H1 (cell line): ENCODE measurements around the gene LMNTD2. TPM values are rescaled to one million over a fixed set of nuclear protein-coding genes. Genes with fewer than 3 reads are reported as not detected.
A peak's percentile ranks its signal among the peaks of the same experiment; 100 is the strongest.

Source experiments
- CTCF ChIA-PET: fragments of 300-600 bp; sonication (Branson Sonifier 250); formaldehyde crosslinking; loops from one replicate; lab custom pipeline; 2021; ENCODE audit not compliant: partially characterized antibody; lab: Charles Lee
- POLR2A ChIA-PET: fragments of 300-600 bp; sonication (Branson Sonifier 250); formaldehyde crosslinking; loops from one replicate; lab custom pipeline; 2021; ENCODE audit warnings: inconsistent platforms; ENCODE audit not compliant: partially characterized antibody; lab: Charles Lee
- DNase-seq, 2 experiments: peaks; one replicate each; pipeline versions ENCODE4 v3.0.0 to v3.0.0-alpha.2; 2010 to 2022; ENCODE audit warnings: low spot score in 2 of 2, low read depth in 1 of 2, mixed read lengths in 1 of 2
- FAIRE-seq: peaks from 2 replicates; lab custom pipeline; 2011; peaks lifted over from hg19 to GRCh38; lab: Jason Lieb, UNC
- H2AFZ ChIP-seq: 2 replicates; pipeline ENCODE4 v1.8.1; 2012; ENCODE audit warnings: low read length, inconsistent platforms
- H2AK5ac ChIP-seq: 2 replicates; pipeline ENCODE4 v1.6.1; 2013; ENCODE audit warnings: low read depth, low read length
- H2BK120ac ChIP-seq: replicated peaks from 2 replicates; pipeline ENCODE3; 2013; ENCODE audit warnings: low read depth, low read length, inconsistent platforms
- H2BK12ac ChIP-seq: 2 replicates; pipeline ENCODE4 v1.6.1; 2013; ENCODE audit warnings: low read depth, low read length
- H2BK15ac ChIP-seq: 2 replicates; pipeline ENCODE4 v1.6.1; 2013; ENCODE audit warnings: low read length
- H2BK20ac ChIP-seq: 2 replicates; pipeline ENCODE4 v1.6.1; 2013; ENCODE audit warnings: low read length
- H2BK5ac ChIP-seq: 2 replicates; pipeline ENCODE4 v1.6.1; 2013; ENCODE audit warnings: low read depth, low read length
- H3K14ac ChIP-seq: 2 replicates; pipeline ENCODE4 v1.6.1; 2013; ENCODE audit warnings: inconsistent platforms; ENCODE audit not compliant: insufficient read length
- H3K18ac ChIP-seq: 2 replicates; pipeline ENCODE4 v1.6.1; 2013; ENCODE audit warnings: low read length; ENCODE audit errors: extremely low read depth
- H3K23ac ChIP-seq: 2 replicates; pipeline ENCODE4 v1.6.1; 2013; ENCODE audit warnings: inconsistent platforms; ENCODE audit not compliant: insufficient read length
- H3K23me2 ChIP-seq: 2 replicates; pipeline ENCODE4 v1.6.1; 2013; ENCODE audit warnings: low read depth, low read length
- H3K27ac ChIP-seq: 2 replicates; pipeline ENCODE4 v1.6.1; 2011; ENCODE audit warnings: low read depth, low read length, inconsistent platforms
- H3K27me3 ChIP-seq, 4 experiments: replicated peaks in 1 of 4; 1 replicate in 1 of 4; 2 replicates in 3 of 4; pipeline versions ENCODE4 v1.6.1 to v1.8.1; 2011 to 2013; ENCODE audit warnings: low read length in 3 of 4, mild to moderate bottlenecking in 3 of 4, inconsistent platforms in 2 of 4, mixed read lengths in 2 of 4, moderate library complexity in 1 of 4; ENCODE audit not compliant: control insufficient read depth in 3 of 4, insufficient read depth in 3 of 4; ENCODE audit errors: extremely low read depth in 1 of 4
- H3K36me3 ChIP-seq, 4 experiments: 2 replicates each; pipeline versions ENCODE4 v1.6.1 to v1.8.1; 2011 to 2013; ENCODE audit warnings: mild to moderate bottlenecking in 4 of 4, low read length in 3 of 4, moderate library complexity in 2 of 4, control low read depth in 1 of 4, inconsistent platforms in 1 of 4; ENCODE audit not compliant: insufficient read depth in 4 of 4, control insufficient read depth in 2 of 4
- H3K4ac ChIP-seq: replicated peaks from 2 replicates; pipeline ENCODE3; 2013; ENCODE audit warnings: low read length, low read depth, mixed read lengths, inconsistent platforms; ENCODE audit not compliant: insufficient read length
- H3K4me1 ChIP-seq, 4 experiments: replicated peaks in 1 of 4; 1 replicate in 1 of 4; 2 replicates in 3 of 4; pipeline versions ENCODE4 v1.6.1 to v1.8.1; 2011 to 2013; ENCODE audit warnings: low read length in 3 of 4, inconsistent platforms in 2 of 4, mixed read lengths in 1 of 4; ENCODE audit not compliant: insufficient read depth in 4 of 4, control insufficient read depth in 3 of 4
- H3K4me2 ChIP-seq, 2 experiments: 2 replicates each; pipeline versions ENCODE4 v1.6.1 to v1.8.1; 2011 to 2013; ENCODE audit warnings: low read depth in 2 of 2, low read length in 2 of 2, control low read depth in 1 of 2, inconsistent platforms in 1 of 2, mild to moderate bottlenecking in 1 of 2; ENCODE audit not compliant: insufficient read depth in 1 of 2
- H3K4me3 ChIP-seq, 4 experiments: fragments of 200-600, 300-600 bp in 1 of 4; sonication (generic), shearing (Covaris generic), sonication (Bioruptor Twin) in 1 of 4; 2 replicates each; pipeline versions ENCODE4 v1.5.1 to v1.8.1; 2011 to 2016; ENCODE audit warnings: low read length in 4 of 4, low read depth in 3 of 4, control low read depth in 2 of 4, inconsistent platforms in 2 of 4, mild to moderate bottlenecking in 2 of 4, mixed read lengths in 1 of 4, moderate library complexity in 1 of 4; ENCODE audit not compliant: insufficient read depth in 2 of 4; ENCODE audit errors: extremely low read depth in 1 of 4
- H3K56ac ChIP-seq: replicated peaks from 2 replicates; pipeline ENCODE3; 2013; ENCODE audit warnings: low read depth, mild to moderate bottlenecking, mixed read lengths, low read length, inconsistent platforms; ENCODE audit not compliant: insufficient read length
- H3K79me1 ChIP-seq: 2 replicates; pipeline ENCODE4 v1.6.1; 2013; ENCODE audit warnings: low read depth, low read length, control low read depth
- H3K79me2 ChIP-seq, 2 experiments: 2 replicates each; pipeline versions ENCODE4 v1.6.1 to v1.8.1; 2012 to 2013; ENCODE audit warnings: low read length in 2 of 2, mild to moderate bottlenecking in 2 of 2, inconsistent platforms in 1 of 2; ENCODE audit not compliant: insufficient read depth in 2 of 2, control insufficient read depth in 1 of 2
- H3K9ac ChIP-seq, 4 experiments: replicated peaks in 1 of 4; 1 replicate in 1 of 4; 2 replicates in 3 of 4; pipeline versions ENCODE4 v1.6.1 to v1.8.1; 2011 to 2013; ENCODE audit warnings: low read depth in 3 of 4, low read length in 3 of 4, control low read depth in 2 of 4, mild to moderate bottlenecking in 2 of 4, moderate library complexity in 2 of 4, inconsistent platforms in 1 of 4; ENCODE audit errors: extremely low read depth in 1 of 4
- H3K9me3 ChIP-seq, 2 experiments: 2 replicates each; pipeline versions ENCODE4 v1.6.1 to v1.8.1; 2012 to 2013; ENCODE audit warnings: mild to moderate bottlenecking in 2 of 2, moderate library complexity in 2 of 2, control low read depth in 1 of 2, inconsistent platforms in 1 of 2, low read depth in 1 of 2, low read length in 1 of 2, mixed read lengths in 1 of 2; ENCODE audit not compliant: insufficient read depth in 2 of 2
- H4K20me1 ChIP-seq, 2 experiments: replicated peaks in 1 of 2; 2 replicates each; pipeline versions ENCODE3 to v1.8.1; 2011 to 2013; ENCODE audit warnings: inconsistent platforms in 2 of 2, low read length in 2 of 2, mild to moderate bottlenecking in 1 of 2; ENCODE audit not compliant: insufficient read depth in 2 of 2, control insufficient read depth in 1 of 2
- H4K5ac ChIP-seq: 2 replicates; pipeline ENCODE4 v1.6.1; 2013; ENCODE audit warnings: low read length, low read depth, mixed read lengths, inconsistent platforms; ENCODE audit not compliant: insufficient read length
- H4K8ac ChIP-seq: 2 replicates; pipeline ENCODE4 v1.8.0; 2013; ENCODE audit warnings: mild to moderate bottlenecking, moderate library complexity, low read length, inconsistent platforms; ENCODE audit not compliant: insufficient read depth; ENCODE audit errors: extremely low read depth
- H4K91ac ChIP-seq: replicated peaks from 2 replicates; pipeline ENCODE3; 2013; ENCODE audit warnings: low read length, mixed read lengths, inconsistent platforms; ENCODE audit not compliant: insufficient read length
- BACH1 ChIP-seq: IDR thresholded peaks from 2 replicates; pipeline ENCODE4 v1.6.1; 2012; ENCODE audit warnings: low read length, improper control_type of control experiment
- CTBP2 ChIP-seq: IDR thresholded peaks from 2 replicates; pipeline ENCODE4 v1.7.0; 2011; ENCODE audit warnings: borderline replicate concordance, mild to moderate bottlenecking, moderate library complexity, mixed read lengths, low read length; ENCODE audit not compliant: insufficient read depth, insufficient read length
- E2F6 ChIP-seq: IDR thresholded peaks from 2 replicates; pipeline ENCODE4 v1.6.1; 2012; ENCODE audit warnings: inconsistent platforms
- EGR1 ChIP-seq: IDR thresholded peaks from 2 replicates; pipeline ENCODE4 v1.6.1; 2011; ENCODE audit warnings: low read depth, low read length, borderline replicate concordance
- EZH2 ChIP-seq: fragments of 200-600 bp; sonication (generic); IDR thresholded peaks from 2 replicates; pipeline ENCODE4 v1.7.1; 2012; ENCODE audit warnings: low read depth, mild to moderate bottlenecking, moderate library complexity, low read length, inconsistent platforms; ENCODE audit not compliant: severe bottlenecking
- KDM4A ChIP-seq: IDR thresholded peaks from one replicate; pipeline ENCODE4 v1.7.1; 2012; ENCODE audit warnings: low read depth, mild to moderate bottlenecking, moderate library complexity, low read length, inconsistent platforms; ENCODE audit not compliant: severe bottlenecking
- SIX5 ChIP-seq: IDR thresholded peaks from 2 replicates; pipeline ENCODE4 v1.6.1; 2011; ENCODE audit warnings: mild to moderate bottlenecking, low read depth, low read length
- SUZ12 ChIP-seq: fragments of 200-600 bp; sonication (generic); IDR thresholded peaks from 2 replicates; pipeline ENCODE4 v1.6.1; 2012; ENCODE audit warnings: mild to moderate bottlenecking, inconsistent platforms, low read length, moderate library complexity, mixed read lengths
- WGBS, 2 experiments: shearing (Covaris generic) in 1 of 2; methylation state at CpG; one replicate each; pipeline versions ENCODE4 v1.1.6 to v1.1.7; 2013 to 2015; ENCODE audit warnings: low lambda C conversion rate in 2 of 2, mixed read lengths in 2 of 2, inconsistent platforms in 1 of 2, low coverage in 1 of 2, missing lambda C conversion rate in 1 of 2; ENCODE audit not compliant: insufficient replicate concordance in 2 of 2, insufficient coverage in 1 of 2, insufficient read length in 1 of 2; ENCODE audit errors: extremely low coverage in 1 of 2, missing lambda C conversion rate in 1 of 2; 5-methylcytosine and 5-hydroxymethylcytosine counted together
- polyA plus RNA-seq, 7 experiments: library from polyadenylated mRNA; depleted of rRNA in 3 of 7; stranded (reverse) in 5 of 7; unstranded in 2 of 7; fragments of >200 nt in 5 of 7; fragments of 200-250 nt in 2 of 7; gene quantifications; 1 replicate in 5 of 7; 2 replicates in 1 of 7; 4 replicates in 1 of 7; pipeline versions ENCODE4 v1.2.1 to v1.2.3, GENCODE V29; 2011 to 2013; ENCODE audit warnings: missing spikeins in 2 of 7, mixed read lengths in 2 of 7
- total RNA-seq: library from RNA; stranded (reverse); fragmentation: NEBNext Ultra II Directional; extraction: Animal tissue kit (Norgen Biotek cat#: 25700); gene quantifications from 2 replicates; pipeline ENCODE4 v1.2.1, GENCODE V29; 2021

Gene LMNTD2
- total and polyA plus RNA-seq, 2 of the 8 experiments (the other 6 are each of a cell fraction or from before 2014, with no cell fraction given), result 1.6 to 3.1 TPM

- DNase-seq, result peak in 1 of 2 experiments; percentile 63
- Histone ChIP-seq H3K9ac (no peak overlapping the region; a peak in 1 of 7 replicates), H3K4me2 (peak overlapping the region; percentile 83 to 99)
These were observed 14.9 kb upstream of the LMNTD2 start for GRCh38 chr11:575313-575995.

More at GRCh38 chr11:575313-575995, 14.9 kb upstream of the LMNTD2 start:
- ChIA-PET CTCF (interaction anchor here (0.6 to 2.1 kb wide), 7 partner anchors 9 to 992 kb away, joined by 3 to 7 read pairs (median 5); no protein-coding TSS in a partner anchor), POLR2A (interaction anchor here (0.7 to 2.1 kb wide), 17 partner anchors 8 to 175 kb away, joined by 3 to 15 read pairs (median 4); partner anchors contain the start of genes DRD4, IRF7, LMNTD2 and LRRC56)
- WGBS, 2 experiments, result 4% methylated on average over 47 of the region's 81 CpGs; no CpG with 5 or more reads in 1 of the 2 experiments
- H2AFZ ChIP-seq, result no peak overlapping the region
- H3K14ac ChIP-seq, result no peak overlapping the region
- H2AK5ac ChIP-seq, result no peak overlapping the region
- no peak overlapping the region for H4K5ac ChIP-seq
- peak overlapping the region; percentile 31; the same call in 1 of the 2 replicates for H2BK15ac ChIP-seq
- peak overlapping the region; percentile 44 to 72 (median 57) for H3K4me3 ChIP-seq
- H3K56ac ChIP-seq, result no peak overlapping the region
- H3K27ac ChIP-seq, result no peak overlapping the region
- peak overlapping the region; percentile 72 for H2BK120ac ChIP-seq
- peaks cover 6 to 26% (median 16%) of the 10 kb centered on the region in 4 experiments for H3K4me1 ChIP-seq
- no peak overlapping the region; the same call in 1 of the 2 replicates for H2BK5ac ChIP-seq
- H3K4ac ChIP-seq, result peak overlapping the region; percentile 74
- H3K9me3 ChIP-seq, result no peaks in the 10 kb centered on the region
- H4K91ac ChIP-seq, result no peak overlapping the region
- no peak overlapping the region for H3K23ac ChIP-seq
- H3K27me3 ChIP-seq, result peaks cover 8 to 17% (median 13%) of the 10 kb centered on the region in 4 experiments
- peaks cover 15% of the 10 kb centered on the region for H3K23me2 ChIP-seq
- H3K18ac ChIP-seq, result peak overlapping the region; percentile 78
- no peak for FAIRE-seq
- no peak overlapping the region for H2BK20ac ChIP-seq
- peaks cover 15% of the 10 kb centered on the region for H3K79me1 ChIP-seq
- TF ChIP-seq BACH1 (peak; percentile 54), EZH2 (peak; percentile 58), SIX5 (no peak), KDM4A (peak; percentile 84), SUZ12 (0 out of 2 replicates have a peak, but pooled peaks have one; percentile 38), EGR1 (no peak), CTBP2 (peak; percentile 60), E2F6 (0 out of 2 replicates have a peak, but pooled peaks have one; percentile 46)
- H4K20me1 ChIP-seq, result peaks cover 29 to 35% of the 10 kb centered on the region in 2 experiments
- H4K8ac ChIP-seq, result no peak overlapping the region
- peaks cover 37 to 38% of the 10 kb centered on the region in 2 experiments for H3K79me2 ChIP-seq
- H2BK12ac ChIP-seq, result peak overlapping the region; percentile 33; the same call in 1 of the 2 replicates
- H3K36me3 ChIP-seq, result no peaks in the 10 kb centered on the region
